CD4-positive, alpha-beta T cell (primary cell): ENCODE measurements around the gene PRKCQ. TPM values are rescaled to one million over a fixed set of nuclear protein-coding genes. Genes with fewer than 3 reads are reported as not detected.

ENCODE experiments used
- ATAC-seq: fragments of 200-7000 bp; cut with Tn5 transposase; one replicate; pipeline ENCODE4 v1.10.0; 2022; ENCODE audit warnings: mild to moderate bottlenecking; ENCODE audit not compliant: poor library complexity
- CTCF ChIA-PET: fragments of 350-600 bp; sonication (Branson Sonifier 250); formaldehyde crosslinking; loops from one replicate; lab custom pipeline; 2021; ENCODE audit warnings: antibody characterized with exemption, inconsistent platforms; lab: Charles Lee
- POLR2A ChIA-PET: fragments of 350-600 bp; sonication (Branson Sonifier 250); formaldehyde crosslinking; loops from one replicate; lab custom pipeline; 2021; ENCODE audit warnings: antibody characterized with exemption, inconsistent platforms; lab: Charles Lee
- DNase-seq, 14 experiments: peaks; one replicate each; pipeline ENCODE4 v3.0.0-alpha.2; 2013 to 2020; ENCODE audit warnings: mixed read lengths in 2 of 14
- H3K27ac ChIP-seq, 2 donors: one replicate each; pipeline versions ENCODE4 v1.5.1 to v1.7.0; 2013; ENCODE audit warnings: low read length in 2 of 2, low read depth in 1 of 2, mild to moderate bottlenecking in 1 of 2
- H3K27me3 ChIP-seq, 2 experiments: 1 replicate in 1 of 2; 2 replicates in 1 of 2; pipeline versions ENCODE4 v1.6.1 to v1.7.0; 2013; ENCODE audit warnings: low read length in 2 of 2, control low read depth in 1 of 2, mild to moderate bottlenecking in 1 of 2, moderate library complexity in 1 of 2; ENCODE audit not compliant: insufficient read depth in 2 of 2, control insufficient read depth in 1 of 2
- H3K36me3 ChIP-seq: one replicate; pipeline ENCODE4 v1.6.1; 2013; ENCODE audit warnings: low read length, control low read depth; ENCODE audit not compliant: insufficient read depth
- H3K4me1 ChIP-seq: one replicate; pipeline ENCODE4 v1.6.1; 2013; ENCODE audit warnings: low read length, control low read depth; ENCODE audit not compliant: insufficient read depth
- H3K4me3 ChIP-seq: one replicate; pipeline ENCODE4 v1.5.1; 2013; ENCODE audit warnings: mild to moderate bottlenecking, low read length, moderate library complexity
- H3K9me3 ChIP-seq, 2 experiments: 1 replicate in 1 of 2; 2 replicates in 1 of 2; pipeline versions ENCODE4 v1.6.1 to v1.7.0; 2013; ENCODE audit warnings: low read length in 2 of 2, mild to moderate bottlenecking in 2 of 2, control low read depth in 1 of 2, moderate library complexity in 1 of 2; ENCODE audit not compliant: control insufficient read depth in 1 of 2, insufficient read depth in 1 of 2
- H3K27ac Mint-ChIP-seq: one replicate; pipeline ENCODE4 v1.8.0; 2020; ENCODE audit warnings: mixed read lengths
- H3K27me3 Mint-ChIP-seq: one replicate; pipeline ENCODE4 v1.8.0; 2021; ENCODE audit warnings: mixed read lengths
- H3K36me3 Mint-ChIP-seq: one replicate; pipeline ENCODE4 v1.8.0; 2021; ENCODE audit warnings: low read depth, mixed read lengths
- H3K4me1 Mint-ChIP-seq: one replicate; pipeline ENCODE4 v1.8.0; 2021; ENCODE audit warnings: low read depth, mixed read lengths
- H3K4me3 Mint-ChIP-seq: one replicate; pipeline ENCODE4 v1.8.0; 2020; ENCODE audit warnings: mild to moderate bottlenecking, mixed read lengths
- H3K9me3 Mint-ChIP-seq: one replicate; pipeline ENCODE4 v1.8.0; 2020; ENCODE audit warnings: mixed read lengths
- intact Hi-C, 2 experiments: fragments of 100-400 bp; cut with DNase I in 1 of 2; cut with micrococcal nuclease in 1 of 2; formaldehyde crosslinking; loops; one replicate each; pipeline versions ENCODE4 v1.15.1 to v1.9.0; 2023 to 2025; cut with DNase I, micrococcal nuclease
- total RNA-seq, 174 experiments: library from RNA in 2 of 174; stranded (reverse) in 2 of 174; gene quantifications; one replicate each; pipeline ENCODE4 v1.2.3 and lab custom pipeline; 2021 to 2026
- TF ChIP-seq, protein P1 (sequence below): fragments of 200-600 bp; IDR thresholded peaks from one replicate; pipeline ENCODE4 v1.8.0; 2022; ENCODE audit warnings: antibody characterized with exemption, mild to moderate bottlenecking

The PRKCQ gene
- total RNA-seq, 2 experiments from 2014 or later, result 43.4 to 43.9 TPM

DNA sequence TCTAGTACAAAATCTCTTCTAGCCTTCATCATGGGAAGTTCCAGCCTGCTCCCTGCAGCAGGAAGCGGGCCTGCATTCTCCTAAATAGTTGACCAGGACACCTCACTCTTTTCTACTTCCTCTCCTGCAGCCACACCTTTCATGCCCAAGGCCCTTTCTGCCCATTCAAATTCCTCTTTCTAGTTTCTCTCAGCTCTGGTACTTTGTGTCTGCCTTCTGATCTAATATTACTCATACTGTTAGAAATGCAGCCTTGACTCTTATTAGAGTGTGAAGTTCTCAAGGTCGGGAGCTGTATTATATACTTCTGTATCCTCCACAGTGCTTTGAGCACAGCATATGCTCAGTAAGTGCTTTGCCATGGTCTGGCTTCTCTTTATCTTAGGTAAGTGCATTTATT lies 103.1 kb downstream of the PRKCQ start:
- CTCF ChIA-PET, result no interaction called here
- H3K36me3 Mint-ChIP-seq, result peaks cover 88% of the 10 kb centered on the region

DNA sequence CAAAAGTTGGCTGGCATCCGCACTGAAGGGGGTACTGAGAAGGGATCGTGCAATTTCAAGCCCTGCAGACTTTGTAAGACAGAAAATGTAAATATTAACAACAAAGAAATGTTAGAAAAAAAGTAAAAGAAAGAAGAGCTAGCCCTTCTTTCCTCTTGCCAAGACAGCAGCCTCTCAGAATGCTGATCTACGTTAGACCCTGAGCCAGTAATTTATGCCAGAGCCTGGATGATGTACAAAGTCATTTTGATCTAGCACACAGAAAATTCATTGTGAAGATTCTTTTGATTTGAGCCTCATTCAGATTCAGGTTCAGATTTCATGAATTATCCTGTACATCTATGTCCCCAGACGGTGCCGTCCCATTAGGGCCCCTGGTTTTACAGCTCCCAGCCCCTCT lies 105.2 kb downstream of the PRKCQ start:
- no peaks in the 10 kb centered on the region for H3K27me3 ChIP-seq
- ATAC-seq (no peak), DNase-seq (no peak)
- intact Hi-C loops, result loop anchor here in 1 of 2 experiments (2.0 to 5.0 kb wide), 3 partner anchors 20 to 102 kb away; no protein-coding TSS in a partner anchor
- peaks cover 23% of the 10 kb centered on the region for H3K4me1 ChIP-seq
- ChIA-PET POLR2A (interaction anchor here (1.0 to 2.6 kb wide), 4 partner anchors 39 to 124 kb away, joined by 3 to 25 read pairs (median 6); no protein-coding TSS in a partner anchor), CTCF (interaction anchor here (0.7 to 4.5 kb wide), 4 partner anchors 19 to 127 kb away, joined by 3 to 20 read pairs (median 9); no protein-coding TSS in a partner anchor)
- Mint-ChIP-seq H3K27me3 (no peaks in the 10 kb centered on the region), H3K36me3 (peaks cover 88% of the 10 kb centered on the region), H3K27ac (peak overlapping the region; percentile 95), H3K9me3 (no peaks in the 10 kb centered on the region), H3K4me3 (peak overlapping the region; percentile 35), H3K4me1 (peaks cover 60% of the 10 kb centered on the region)
- H3K4me3 ChIP-seq, result no peak overlapping the region
- H3K36me3 ChIP-seq, result peaks cover 72% of the 10 kb centered on the region
- no peaks in the 10 kb centered on the region for H3K9me3 ChIP-seq
- H3K27ac ChIP-seq, result peak overlapping the region; percentile 69 to 75
- TF ChIP-seq, protein P1, sequence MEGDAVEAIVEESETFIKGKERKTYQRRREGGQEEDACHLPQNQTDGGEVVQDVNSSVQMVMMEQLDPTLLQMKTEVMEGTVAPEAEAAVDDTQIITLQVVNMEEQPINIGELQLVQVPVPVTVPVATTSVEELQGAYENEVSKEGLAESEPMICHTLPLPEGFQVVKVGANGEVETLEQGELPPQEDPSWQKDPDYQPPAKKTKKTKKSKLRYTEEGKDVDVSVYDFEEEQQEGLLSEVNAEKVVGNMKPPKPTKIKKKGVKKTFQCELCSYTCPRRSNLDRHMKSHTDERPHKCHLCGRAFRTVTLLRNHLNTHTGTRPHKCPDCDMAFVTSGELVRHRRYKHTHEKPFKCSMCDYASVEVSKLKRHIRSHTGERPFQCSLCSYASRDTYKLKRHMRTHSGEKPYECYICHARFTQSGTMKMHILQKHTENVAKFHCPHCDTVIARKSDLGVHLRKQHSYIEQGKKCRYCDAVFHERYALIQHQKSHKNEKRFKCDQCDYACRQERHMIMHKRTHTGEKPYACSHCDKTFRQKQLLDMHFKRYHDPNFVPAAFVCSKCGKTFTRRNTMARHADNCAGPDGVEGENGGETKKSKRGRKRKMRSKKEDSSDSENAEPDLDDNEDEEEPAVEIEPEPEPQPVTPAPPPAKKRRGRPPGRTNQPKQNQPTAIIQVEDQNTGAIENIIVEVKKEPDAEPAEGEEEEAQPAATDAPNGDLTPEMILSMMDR, result no peak

More for the DNA sequence above, 103.1 kb downstream of the PRKCQ start:
- DNase-seq, result no peak
- no peaks in the 10 kb centered on the region for H3K9me3 Mint-ChIP-seq
- no peaks in the 10 kb centered on the region for H3K27me3 Mint-ChIP-seq
- POLR2A ChIA-PET, result no interaction called here
- H3K27ac Mint-ChIP-seq, result peak overlapping the region; percentile 64
- no peak for ATAC-seq
- H3K27ac ChIP-seq, result no peak overlapping the region
- no peak overlapping the region for H3K4me3 ChIP-seq
- H3K4me3 Mint-ChIP-seq, result peak overlapping the region; percentile 5
- H3K4me1 ChIP-seq, result peaks cover 23% of the 10 kb centered on the region
- H3K36me3 ChIP-seq, result peaks cover 76% of the 10 kb centered on the region
- intact Hi-C loops, result loop anchor here in 1 of 2 experiments (5.0 kb wide), 2 partner anchors 35 to 100 kb away; no protein-coding TSS in a partner anchor
- TF ChIP-seq, protein P1, result no peak
- H3K9me3 ChIP-seq, result no peaks in the 10 kb centered on the region
- peaks cover 51% of the 10 kb centered on the region for H3K4me1 Mint-ChIP-seq
- no peaks in the 10 kb centered on the region for H3K27me3 ChIP-seq

DNA sequence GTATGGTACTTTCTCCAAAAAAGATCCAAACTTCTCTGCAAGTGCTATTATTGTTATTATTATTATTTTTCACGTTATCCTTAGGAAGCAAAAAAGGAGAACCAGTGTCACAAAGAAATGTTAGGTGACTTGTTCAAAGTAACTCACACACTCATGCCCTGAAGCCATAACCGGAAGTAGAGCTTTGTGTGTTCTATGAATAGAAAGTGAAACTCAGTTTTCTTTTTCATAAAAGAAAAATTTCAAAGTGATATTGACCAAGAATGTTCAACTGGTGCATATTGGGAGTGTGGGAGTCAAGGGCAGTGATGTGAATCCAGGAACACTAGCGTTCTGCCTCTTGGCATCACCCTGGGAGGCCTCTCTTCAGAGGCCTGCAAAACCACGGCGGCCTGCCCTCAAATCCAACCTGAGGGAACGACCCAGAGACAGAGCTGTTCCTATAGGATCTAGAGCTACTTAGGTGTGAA lies 106.1 kb downstream of the PRKCQ start:
- ATAC-seq (peak; percentile 75), DNase-seq (peak in 6 of 14 experiments; percentile 25 to 85 (median 56))
- Histone ChIP-seq H3K9me3 (no peaks in the 10 kb centered on the region), H3K4me3 (peak overlapping the region; percentile 47), H3K36me3 (peaks cover 74% of the 10 kb centered on the region), H3K27me3 (no peaks in the 10 kb centered on the region), H3K4me1 (peaks cover 23% of the 10 kb centered on the region), H3K27ac (peak overlapping the region; percentile 69 to 75)
- ChIA-PET POLR2A (interaction anchor here (0.6 to 2.6 kb wide), 23 partner anchors 9 to 698 kb away, joined by 3 to 25 read pairs (median 4); partner anchors contain the start of genes PFKFB3 and PRKCQ), CTCF (interaction anchor here (0.6 to 4.5 kb wide), 16 partner anchors 14 to 128 kb away, joined by 3 to 20 read pairs (median 4); no protein-coding TSS in a partner anchor)
- Mint-ChIP-seq H3K9me3 (no peaks in the 10 kb centered on the region), H3K27me3 (no peaks in the 10 kb centered on the region), H3K4me3 (peak overlapping the region; percentile 83), H3K27ac (peak overlapping the region; percentile 95), H3K36me3 (peaks cover 91% of the 10 kb centered on the region), H3K4me1 (peaks cover 65% of the 10 kb centered on the region)
- TF ChIP-seq, protein P1, result no peak
- intact Hi-C loops, result loop anchor here (1.0 to 2.0 kb wide), 4 partner anchors 21 to 106 kb away; partner anchors contain the start of gene PRKCQ (in 1 of the 2)
